Pulmonary artery endothelial cell (primary cell): ENCODE results near the gene REST. TPM values are rescaled to one million over a fixed set of nuclear protein-coding genes. Genes with fewer than 3 reads are reported as not detected.
"Not testable (repeated sequence)": the region's sequence is repeated elsewhere in the genome, so short reads cannot be mapped to it uniquely, and the experiment has no call there.

Experiments
- DNase-seq: peaks from one replicate; pipeline ENCODE4 v3.0.0-alpha.2; 2011; ENCODE audit warnings: low read depth, low spot score
- total RNA-seq: library from RNA; depleted of rRNA; stranded (reverse); fragments of >200 nt; gene quantifications from 2 replicates; pipeline ENCODE4 v1.2.3, GENCODE V29; 2014

REST gene, protein sequence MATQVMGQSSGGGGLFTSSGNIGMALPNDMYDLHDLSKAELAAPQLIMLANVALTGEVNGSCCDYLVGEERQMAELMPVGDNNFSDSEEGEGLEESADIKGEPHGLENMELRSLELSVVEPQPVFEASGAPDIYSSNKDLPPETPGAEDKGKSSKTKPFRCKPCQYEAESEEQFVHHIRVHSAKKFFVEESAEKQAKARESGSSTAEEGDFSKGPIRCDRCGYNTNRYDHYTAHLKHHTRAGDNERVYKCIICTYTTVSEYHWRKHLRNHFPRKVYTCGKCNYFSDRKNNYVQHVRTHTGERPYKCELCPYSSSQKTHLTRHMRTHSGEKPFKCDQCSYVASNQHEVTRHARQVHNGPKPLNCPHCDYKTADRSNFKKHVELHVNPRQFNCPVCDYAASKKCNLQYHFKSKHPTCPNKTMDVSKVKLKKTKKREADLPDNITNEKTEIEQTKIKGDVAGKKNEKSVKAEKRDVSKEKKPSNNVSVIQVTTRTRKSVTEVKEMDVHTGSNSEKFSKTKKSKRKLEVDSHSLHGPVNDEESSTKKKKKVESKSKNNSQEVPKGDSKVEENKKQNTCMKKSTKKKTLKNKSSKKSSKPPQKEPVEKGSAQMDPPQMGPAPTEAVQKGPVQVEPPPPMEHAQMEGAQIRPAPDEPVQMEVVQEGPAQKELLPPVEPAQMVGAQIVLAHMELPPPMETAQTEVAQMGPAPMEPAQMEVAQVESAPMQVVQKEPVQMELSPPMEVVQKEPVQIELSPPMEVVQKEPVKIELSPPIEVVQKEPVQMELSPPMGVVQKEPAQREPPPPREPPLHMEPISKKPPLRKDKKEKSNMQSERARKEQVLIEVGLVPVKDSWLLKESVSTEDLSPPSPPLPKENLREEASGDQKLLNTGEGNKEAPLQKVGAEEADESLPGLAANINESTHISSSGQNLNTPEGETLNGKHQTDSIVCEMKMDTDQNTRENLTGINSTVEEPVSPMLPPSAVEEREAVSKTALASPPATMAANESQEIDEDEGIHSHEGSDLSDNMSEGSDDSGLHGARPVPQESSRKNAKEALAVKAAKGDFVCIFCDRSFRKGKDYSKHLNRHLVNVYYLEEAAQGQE
- total RNA-seq: 34.0 and 39.1 TPM in 2 replicates

DNA sequence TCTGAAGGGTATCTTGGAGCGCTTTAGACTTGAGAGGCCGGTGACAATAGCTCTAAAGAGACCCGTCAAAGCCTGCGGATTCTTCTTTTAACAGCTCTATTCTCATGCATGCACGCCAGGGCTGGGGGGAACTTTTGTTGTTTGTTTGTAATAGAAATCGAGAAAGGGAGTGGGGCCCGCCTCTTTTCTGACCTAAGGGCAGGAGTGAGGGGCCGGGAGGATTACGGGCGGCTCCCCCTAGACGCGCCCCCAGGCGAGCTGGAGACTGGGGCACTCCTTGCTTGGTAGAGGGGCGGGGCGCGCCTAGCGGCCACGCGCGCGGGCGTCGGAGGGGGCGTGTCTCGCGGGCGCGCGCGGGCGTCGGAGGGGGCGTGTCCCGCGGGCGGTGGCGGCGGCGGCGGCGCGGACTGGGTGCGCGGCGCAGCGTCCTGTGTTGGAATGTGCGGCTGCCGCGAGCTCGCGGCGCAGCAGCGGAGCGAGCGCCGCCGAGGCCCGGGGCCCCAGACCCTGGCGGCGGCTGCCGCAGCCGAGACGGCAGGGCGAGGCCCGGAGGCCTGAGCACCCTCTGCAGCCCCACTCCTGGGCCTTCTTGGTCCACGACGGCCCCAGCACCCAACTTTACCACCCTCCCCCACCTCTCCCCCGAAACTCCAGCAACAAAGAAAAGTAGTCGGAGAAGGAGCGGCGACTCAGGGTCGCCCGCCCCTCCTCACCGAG, at the start of gene REST:
Gene REST, plus strand, starts transcription at position 412 of the 717 bp plus-strand sequence. CDS start 2,739 bp downstream, outside the sequence.
- DNase-seq: no peak

DNA sequence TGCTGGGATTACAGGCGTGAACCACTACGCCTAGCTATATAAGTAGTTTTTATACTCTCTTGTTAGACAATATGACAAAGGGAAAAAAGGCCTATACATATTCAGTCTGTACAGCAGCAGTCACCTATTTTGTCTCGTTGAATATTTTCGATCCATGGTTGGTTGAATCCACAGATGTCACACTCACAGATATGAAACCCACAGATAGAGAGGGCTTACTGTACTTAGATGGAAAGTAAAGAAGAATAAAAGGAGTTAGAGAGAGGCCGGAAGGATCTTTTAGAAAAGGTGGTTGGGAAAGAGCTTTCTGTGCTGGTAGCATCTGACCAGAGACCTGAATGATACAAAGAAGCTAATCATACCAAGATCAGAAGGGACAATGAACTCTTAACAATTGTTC, 47.9 kb upstream of the REST start:
- DNase-seq: no peak

DNA sequence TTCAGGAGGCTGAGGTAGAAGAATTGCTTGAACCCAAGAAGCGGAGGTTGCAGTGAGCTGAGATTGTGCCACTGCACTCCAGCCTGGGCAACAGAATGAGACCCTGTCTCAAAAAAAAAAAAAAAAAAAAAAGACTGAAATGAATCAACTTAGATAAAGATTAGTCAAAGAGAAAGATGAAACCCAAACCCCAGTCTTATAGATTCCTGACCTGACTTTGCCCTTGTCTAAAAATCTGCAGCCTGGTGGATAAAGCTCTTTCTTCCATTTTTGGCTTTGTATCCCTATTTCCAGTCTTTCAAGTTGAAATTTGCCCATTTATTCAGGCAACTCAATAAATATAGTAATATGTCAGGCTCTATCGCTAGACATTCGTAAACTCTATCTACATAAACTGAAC, 46.9 kb upstream of the REST start:
- no peak for DNase-seq

DNA sequence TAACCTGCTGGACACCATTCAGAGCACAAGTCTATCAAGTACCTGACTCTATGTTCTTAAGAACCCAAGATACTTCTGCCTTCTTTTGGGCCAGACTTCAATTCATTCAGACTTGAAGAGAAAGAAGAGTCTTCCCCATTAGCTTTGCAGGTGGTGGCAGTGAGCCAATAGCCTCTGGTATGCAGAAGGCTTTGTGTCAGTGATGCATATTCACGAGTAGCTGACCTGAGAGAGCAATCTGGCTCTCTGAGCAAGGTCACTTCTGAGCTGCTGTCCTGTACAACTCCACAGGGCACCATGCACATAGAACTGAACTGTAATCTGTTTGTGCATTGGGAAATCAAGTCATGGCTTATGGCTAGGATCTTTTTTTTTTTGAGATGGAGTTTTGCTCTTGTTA, 46.3 kb upstream of the REST start:
- no peak for DNase-seq

DNA sequence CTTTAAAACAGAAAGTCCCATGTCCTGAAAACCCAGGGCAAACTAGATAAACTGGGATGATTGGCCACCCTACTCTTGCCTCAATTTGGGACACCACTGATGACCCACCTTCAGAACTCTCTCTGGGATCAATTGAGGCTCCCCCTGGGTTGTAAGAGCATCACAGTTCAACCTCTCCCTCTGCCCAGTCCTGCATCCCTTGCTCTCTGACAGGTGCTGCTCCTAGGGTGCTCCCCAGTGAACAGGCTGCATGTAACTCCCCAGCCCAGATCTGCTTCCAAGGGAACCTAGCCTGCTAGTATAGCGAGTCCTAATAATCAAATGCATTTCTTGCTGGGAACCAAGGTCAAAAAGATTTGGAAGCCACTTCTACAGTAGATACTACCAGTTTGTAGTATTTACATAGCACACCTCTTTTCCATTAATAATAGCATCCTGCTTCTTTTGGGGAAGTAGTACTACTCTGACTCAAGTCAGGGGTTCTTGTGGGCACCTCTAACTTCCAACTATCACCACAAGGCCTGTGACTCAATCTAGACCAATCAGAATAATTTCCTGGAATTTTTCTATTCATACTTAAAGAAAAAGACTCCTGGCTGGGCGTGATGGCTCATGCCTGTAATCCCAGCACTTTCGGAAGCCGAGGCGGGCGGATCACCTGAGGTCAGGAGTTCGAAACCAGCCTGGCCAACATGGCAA, 44.1 kb upstream of the REST start:
- DNase-seq: no peak

DNA sequence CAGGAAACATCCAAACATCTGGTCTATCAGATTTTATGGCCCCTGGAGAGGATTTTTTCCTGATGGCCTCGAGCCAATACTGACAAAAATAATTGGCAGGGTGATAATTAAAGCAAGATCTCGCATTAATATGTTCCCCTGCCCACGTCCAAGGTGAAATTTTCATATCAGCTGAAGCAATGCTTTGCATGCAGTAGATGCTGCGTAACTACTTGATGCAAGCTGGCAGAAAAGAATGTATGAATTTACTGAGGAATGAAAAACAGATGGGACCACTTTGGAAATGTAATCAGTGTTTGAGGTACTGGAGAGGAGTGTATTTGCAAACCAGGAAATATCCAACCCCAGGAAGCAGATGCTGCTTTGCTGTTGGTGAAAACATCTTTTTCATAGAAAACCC, 36.8 kb upstream of the REST start:
- DNase-seq: no peak

DNA sequence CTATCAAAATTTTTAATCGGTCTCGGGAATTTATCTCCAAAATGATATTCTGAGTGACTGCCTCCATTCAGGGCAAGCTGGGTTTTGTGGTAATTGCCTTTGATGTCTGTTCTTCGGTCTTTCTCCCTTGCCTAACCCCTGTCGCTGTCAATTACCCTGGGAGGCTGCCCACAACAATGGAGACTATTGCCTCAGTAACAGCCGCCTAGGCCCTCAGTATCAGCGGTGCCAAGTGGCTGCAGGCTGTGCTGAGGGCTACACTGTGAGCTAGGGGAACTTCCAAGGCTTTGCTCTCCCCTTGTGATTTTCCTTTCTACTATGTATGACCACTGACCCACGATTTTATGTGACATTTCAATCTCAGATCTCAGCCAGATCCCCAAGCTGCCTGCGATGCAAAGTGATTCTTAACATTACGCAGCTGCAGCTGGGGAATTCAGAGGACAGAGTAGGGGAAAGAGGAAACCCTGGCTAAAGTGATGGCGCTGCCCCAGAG, 36.3 kb upstream of the REST start:
- DNase-seq: no peak

DNA sequence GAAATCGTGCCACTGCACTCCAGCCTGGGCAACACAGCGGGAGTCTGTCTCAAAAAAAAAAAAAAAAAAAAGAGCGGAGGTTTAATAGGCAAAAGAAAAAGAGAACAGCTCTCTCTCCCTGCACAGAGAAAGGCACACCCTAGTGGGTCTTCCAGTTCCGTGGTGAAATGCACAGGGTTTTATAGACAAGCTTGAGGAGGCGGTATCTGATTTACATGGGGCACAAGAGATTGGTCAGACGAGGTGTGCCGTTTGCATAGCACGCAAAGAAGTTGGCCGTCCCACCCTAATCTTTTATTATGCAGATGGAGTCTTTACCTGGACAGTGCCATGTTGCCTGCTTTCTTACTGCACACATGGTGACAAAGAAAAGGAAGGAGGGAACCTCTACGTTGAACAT, 33.5 kb upstream of the REST start:
- DNase-seq: no peak

DNA sequence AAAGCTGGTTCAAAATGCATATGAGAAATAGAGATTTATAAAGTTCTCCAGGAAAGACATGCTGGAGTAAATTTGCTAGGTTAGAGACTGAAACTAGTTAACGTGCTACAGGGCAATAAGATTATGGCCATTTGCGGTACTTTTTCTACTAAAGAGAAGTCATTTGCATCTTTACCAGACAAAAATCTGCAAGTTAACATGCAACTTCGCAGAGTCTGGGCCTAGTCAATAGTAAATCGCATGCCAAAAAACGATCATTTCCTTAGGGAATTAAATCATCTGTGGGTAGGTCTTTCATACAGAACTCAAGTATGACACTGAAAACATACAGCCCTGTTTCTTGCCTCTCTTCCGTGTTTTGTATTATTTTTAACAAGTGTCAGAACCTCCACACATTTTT, 32.8 kb upstream of the REST start:
- no peak for DNase-seq

DNA sequence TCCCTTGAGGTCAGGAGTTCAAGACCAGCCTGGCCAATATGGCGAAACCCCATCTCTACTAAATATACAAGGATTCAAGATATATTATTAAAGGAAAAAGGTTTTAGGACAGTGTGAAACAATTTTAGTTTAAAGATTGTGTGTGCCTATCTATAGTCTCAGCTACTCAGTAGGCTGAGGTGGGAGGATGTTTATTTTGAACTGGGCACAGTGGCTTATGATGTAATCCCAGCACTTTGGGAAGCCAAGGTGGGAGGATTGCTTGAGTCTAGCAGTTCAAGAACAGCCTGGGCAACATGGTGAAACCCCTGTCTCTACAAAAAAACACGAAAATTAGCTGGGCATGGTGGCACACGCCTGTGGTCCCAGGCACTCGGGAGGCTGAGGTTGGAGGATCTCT, 31.4 kb upstream of the REST start:
- DNase-seq: no peak

DNA sequence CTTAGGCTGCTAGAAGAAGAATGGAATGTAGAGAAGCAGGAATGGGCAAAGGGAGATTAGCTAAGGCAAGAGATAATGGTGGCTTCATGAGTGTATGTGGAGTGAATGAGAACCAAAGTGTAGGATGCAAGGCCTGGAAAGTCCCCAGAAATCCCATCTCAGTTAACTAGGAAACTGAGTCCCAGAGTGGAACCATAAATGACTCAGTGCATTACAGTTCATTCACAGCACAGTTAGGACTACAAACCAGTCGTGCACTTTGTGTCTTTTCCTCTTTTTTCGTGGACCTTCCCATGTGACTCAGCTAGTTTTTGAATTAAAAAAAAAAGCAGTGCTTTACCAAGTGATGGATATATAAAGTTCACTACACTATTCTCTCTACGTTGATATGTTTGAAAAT, 27.7 kb upstream of the REST start:
- DNase-seq: no peak

DNA sequence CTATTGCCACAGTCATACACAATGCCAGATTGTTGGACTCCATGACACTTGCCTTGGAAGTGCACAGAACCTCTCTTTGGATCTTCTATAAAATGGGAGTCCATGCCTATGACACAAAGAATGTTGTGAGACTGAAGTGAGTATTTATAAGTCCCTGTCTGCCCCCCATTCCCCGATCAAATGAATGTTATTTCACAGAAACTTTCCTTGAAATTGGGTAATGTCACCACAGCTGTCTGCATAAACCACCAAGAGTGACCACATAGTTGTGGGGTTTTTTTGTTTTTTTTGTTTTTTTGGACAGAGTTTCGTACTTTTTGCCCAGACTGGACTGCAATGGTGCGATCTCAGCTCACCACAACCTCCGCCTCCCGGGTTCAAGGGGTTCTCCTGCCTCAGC, 27.1 kb upstream of the REST start:
- no peak for DNase-seq

DNA sequence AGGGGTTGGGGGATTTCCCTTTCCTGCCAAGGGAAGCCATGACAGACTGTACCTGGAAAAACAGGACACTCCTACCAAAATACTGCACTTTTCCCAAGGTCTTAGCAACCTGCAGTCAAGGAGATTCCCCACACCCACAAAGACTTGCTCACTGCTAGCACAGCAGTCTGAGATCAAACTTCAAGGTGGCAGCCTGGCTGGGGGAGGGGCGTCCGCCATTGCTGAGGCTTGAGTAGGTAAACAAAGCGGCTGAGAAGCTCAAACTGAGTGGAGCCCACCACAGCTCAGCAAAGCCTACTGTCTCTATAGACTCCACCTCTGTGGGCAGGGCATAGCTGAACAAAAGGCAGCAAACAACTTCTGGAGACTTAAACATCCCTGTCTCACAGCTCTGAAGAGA, 23.2 kb upstream of the REST start:
- not testable (repeated sequence) for DNase-seq

DNA sequence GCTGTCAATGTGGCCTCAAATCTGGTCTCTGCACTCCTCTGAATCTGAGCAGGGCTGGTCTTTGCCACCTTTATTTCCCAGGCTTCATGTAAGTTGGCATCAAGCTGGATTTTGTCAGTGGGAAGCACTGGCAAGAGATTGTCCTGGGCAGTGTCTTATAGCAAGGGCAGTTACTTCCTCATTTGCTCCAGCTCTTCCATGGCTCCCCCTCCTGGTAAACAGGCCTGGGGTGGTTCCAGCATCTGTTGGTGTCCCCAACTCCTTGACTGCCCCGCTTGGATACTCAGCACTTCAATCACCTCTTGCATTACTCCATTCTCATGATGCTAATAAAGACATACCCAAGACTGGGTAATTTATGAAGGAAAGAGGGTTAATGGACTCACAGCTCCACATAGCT, 15.0 kb upstream of the REST start:
- no peak for DNase-seq

DNA sequence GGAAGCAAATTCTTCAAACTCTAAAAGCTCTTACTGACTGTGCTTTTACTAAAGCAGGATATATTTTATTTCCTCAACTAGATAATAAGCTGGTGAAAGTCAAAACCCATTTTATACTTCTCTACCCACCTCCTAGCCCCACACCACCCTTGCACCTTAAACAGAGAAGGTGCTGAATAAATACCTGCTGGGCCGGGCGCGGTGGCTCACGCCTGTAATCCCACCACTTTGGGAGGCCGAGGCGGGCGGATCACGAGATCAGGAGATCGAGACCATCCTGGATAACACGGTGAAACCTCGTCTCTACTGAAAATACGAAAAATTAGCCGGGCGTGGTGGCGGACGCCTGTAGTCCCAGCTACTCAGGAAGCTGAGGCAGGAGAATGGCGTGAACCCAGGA, 9.9 kb upstream of the REST start:
- DNase-seq: not testable (repeated sequence)

DNA sequence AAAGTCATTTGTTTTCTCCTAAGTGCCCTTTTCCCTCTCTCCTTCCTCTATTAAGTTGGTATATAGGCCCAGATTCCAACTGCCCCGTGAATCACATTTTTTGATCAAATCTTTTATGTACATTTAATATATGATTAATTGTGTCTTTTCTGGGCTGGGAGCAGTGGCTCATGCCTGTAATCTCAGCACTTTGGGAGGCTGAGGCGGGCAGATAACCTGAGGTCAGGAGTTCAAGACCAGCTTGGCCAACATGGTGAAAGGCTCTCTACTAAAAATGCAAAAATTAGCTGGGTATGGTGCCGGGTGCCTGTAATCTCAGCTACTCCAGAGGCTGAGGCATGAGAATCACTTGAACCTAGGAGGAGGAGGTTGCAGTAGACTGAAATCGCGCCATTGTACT, 7.5 kb upstream of the REST start:
- DNase-seq: not testable (repeated sequence)

DNA sequence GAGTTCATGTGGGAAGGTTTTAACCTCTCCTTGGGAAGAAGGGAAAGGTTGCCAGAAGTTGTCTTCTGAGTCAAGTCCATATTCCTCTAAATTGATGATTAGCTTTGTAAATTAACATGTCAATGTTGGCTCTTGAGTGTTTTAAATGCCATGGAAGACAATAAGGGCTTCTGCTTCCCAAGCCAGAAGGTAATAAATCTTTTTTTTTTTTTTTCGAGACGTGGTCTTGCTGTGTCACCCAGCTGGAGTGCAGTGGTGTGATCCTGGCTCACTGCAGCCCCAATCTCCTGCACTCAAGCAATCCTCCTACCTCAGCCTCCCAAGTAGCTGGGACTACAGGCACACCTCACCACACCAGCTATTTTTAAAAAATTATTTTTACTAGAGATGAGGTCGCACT, 5.0 kb upstream of the REST start:
- no peak for DNase-seq

DNA sequence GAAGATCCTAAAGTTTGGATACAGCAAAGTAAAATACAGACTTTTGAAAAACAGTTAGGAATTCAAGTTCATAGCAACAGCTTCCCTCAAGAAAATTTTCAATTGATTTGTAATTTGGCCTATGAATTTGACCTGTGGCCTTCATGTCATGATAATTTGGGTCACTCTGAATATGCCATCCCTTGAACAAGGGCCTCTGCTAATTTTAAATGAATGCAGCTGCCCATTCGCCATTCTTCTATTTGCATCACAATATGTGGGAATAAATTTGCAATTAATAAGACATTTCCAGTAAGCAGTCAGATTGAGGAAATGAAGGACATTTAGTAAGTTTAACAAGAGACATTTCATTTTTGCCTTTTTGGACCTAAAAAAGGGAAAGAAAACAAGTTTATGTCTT, 1.9 kb upstream of the REST start:
- DNase-seq: no peak

DNA sequence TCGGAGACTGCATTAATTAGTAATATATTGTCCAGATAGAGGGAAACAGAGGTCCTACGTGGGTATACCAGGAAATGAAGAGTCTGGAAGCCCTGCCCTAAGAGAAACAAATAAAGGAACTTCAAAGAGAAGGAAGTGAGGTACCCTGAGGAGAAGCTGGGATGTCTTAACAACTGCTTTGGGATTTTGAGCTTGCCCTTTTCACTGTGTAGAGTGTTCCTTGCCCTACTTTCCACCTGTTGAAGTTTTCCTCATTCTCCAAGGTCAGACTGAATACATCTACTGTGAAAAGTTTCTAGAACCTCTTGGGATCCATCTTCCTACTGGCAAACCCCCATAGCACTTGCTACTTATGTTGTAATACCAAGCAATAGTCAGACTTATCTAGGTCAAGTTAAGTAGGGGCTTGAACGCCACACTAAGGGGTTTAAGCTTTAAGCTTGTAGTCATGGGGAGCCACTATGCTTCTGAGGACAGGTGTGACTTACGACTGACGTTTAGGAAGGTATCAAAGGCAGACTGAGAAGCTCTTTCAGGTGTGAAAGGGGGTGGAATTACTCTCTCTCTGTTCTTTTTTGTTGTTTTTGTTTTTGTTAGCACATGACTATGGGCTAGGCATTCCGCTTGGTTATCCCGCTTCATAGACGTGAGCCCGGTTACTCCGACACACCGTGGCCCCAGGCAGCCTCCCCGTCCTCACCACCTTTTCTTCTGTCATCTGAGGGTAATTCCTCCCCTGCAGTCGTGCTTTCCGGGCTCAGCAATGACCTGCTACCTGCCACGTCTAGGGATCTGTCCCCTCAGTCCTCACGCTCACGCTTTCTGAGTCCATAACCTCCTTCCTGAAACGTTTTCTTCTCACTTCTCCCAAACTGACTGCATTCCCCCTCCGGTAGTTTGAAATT, 959 bp upstream of the REST start:
- no peak for DNase-seq
